HCT116 (cell line): Measurements from ENCODE around the gene ETS1. TPM values are rescaled to one million over a fixed set of nuclear protein-coding genes. Genes with fewer than 3 reads are reported as not detected.

Experiments
- ATAC-seq: fragments of 200-7000 bp; cut with Tn5 transposase; 2 replicates; pipeline ENCODE4 v1.9.1; 2020; ENCODE audit warnings: mild to moderate bottlenecking, moderate library complexity
- BruUV-seq: library from RNA; stranded (reverse); fragments of 400-500 nt; replicated peaks from 2 replicates; lab custom pipeline; 2021; lab: Mats Ljungman, UMichigan
- CTCF ChIA-PET: fragments of 300-600 bp; sonication (Branson Sonifier 250); formaldehyde crosslinking; loops from one replicate; lab custom pipeline; 2021; ENCODE audit warnings: antibody characterized with exemption; lab: Charles Lee
- POLR2A ChIA-PET: fragments of 300-600, 350-600 bp; sonication (Branson Sonifier 250); formaldehyde crosslinking; loops from one replicate; lab custom pipeline; 2021; ENCODE audit warnings: antibody characterized with exemption; lab: Charles Lee
- RAD21 ChIA-PET, 2 experiments: fragments of 300-600 bp; sonication (Branson Sonifier 250); formaldehyde crosslinking; loops; one replicate each; lab custom pipeline; 2023; ENCODE audit warnings: low total read pairs in 2 of 2; ENCODE audit not compliant: uncharacterized antibody in 2 of 2, unreplicated experiment in 2 of 2, low non-redundant PET in 1 of 2; lab: Charles Lee
- DNase-seq: peaks from one replicate; pipeline ENCODE4 v3.0.0-alpha.2; 2010; ENCODE audit warnings: low read depth, low spot score
- H2AFZ ChIP-seq: fragments of 200-600 bp; shearing (Covaris generic), sonication (generic); 2 replicates; pipeline ENCODE4 v1.6.1; 2017; ENCODE audit warnings: low read depth, mixed run types, mixed read lengths, antibody characterized with exemption, low read length; ENCODE audit not compliant: poor library complexity, severe bottlenecking
- H3K27ac ChIP-seq: 2 replicates; pipeline ENCODE4 v1.5.1; 2012; ENCODE audit warnings: low read depth, low read length
- H3K27me3 ChIP-seq: fragments of 200-600 bp; sonication (generic); 2 replicates; pipeline ENCODE4 v1.6.1; 2016; ENCODE audit warnings: mixed run types, low read length, mixed read lengths; ENCODE audit not compliant: insufficient read depth
- H3K36me3 ChIP-seq, 2 experiments: fragments of 200-500 bp in 1 of 2; fragments of 200-600 bp in 1 of 2; sonication (Bioruptor generic) in 1 of 2; sonication (generic) in 1 of 2; 2 replicates each; pipeline versions ENCODE4 v1.5.1 to v1.6.1; 2014 to 2016; ENCODE audit warnings: low read length in 2 of 2, inconsistent platforms in 1 of 2, mixed read lengths in 1 of 2, mixed run types in 1 of 2; ENCODE audit not compliant: insufficient read depth in 2 of 2, control insufficient read depth in 1 of 2
- H3K4me1 ChIP-seq, 2 experiments: fragments of 200-600 bp in 1 of 2; sonication (generic) in 1 of 2; 2 replicates each; pipeline versions ENCODE4 v1.5.1 to v1.6.1; 2012 to 2017; ENCODE audit warnings: low read length in 2 of 2, inconsistent platforms in 1 of 2, mild to moderate bottlenecking in 1 of 2, mixed read lengths in 1 of 2, mixed run types in 1 of 2, moderate library complexity in 1 of 2; ENCODE audit not compliant: insufficient read depth in 2 of 2, control insufficient read depth in 1 of 2
- H3K4me2 ChIP-seq: fragments of 200-600 bp; sonication (generic); 2 replicates; pipeline ENCODE4 v1.6.1; 2017; ENCODE audit warnings: mixed run types, low read length, mixed read lengths
- H3K4me3 ChIP-seq, 2 experiments: fragments of 200-600 bp in 1 of 2; sonication (generic) in 1 of 2; replicated peaks in 1 of 2; 2 replicates each; pipeline ENCODE4 v1.5.1; 2011 to 2016; ENCODE audit warnings: low read length in 2 of 2, control low read depth in 1 of 2, low read depth in 1 of 2, mild to moderate bottlenecking in 1 of 2, mixed read lengths in 1 of 2, mixed run types in 1 of 2
- H3K79me2 ChIP-seq: fragments of 200-600 bp; sonication (generic); 2 replicates; pipeline ENCODE4 v1.6.1; 2017; ENCODE audit warnings: mild to moderate bottlenecking, mixed run types, low read length, moderate library complexity, mixed read lengths; ENCODE audit not compliant: insufficient read depth
- H3K9ac ChIP-seq: fragments of 200-600 bp; sonication (generic); 2 replicates; pipeline ENCODE4 v1.6.1; 2016; ENCODE audit warnings: low read length, mixed read lengths
- H3K9me2 ChIP-seq: fragments of 200-600 bp; sonication (generic), shearing (Covaris generic); 2 replicates; pipeline ENCODE4 v1.6.1; 2017; ENCODE audit warnings: mixed run types, mild to moderate bottlenecking, moderate library complexity; ENCODE audit not compliant: insufficient read depth
- H3K9me3 ChIP-seq, 2 experiments: fragments of 200-500 bp in 1 of 2; fragments of 200-600 bp in 1 of 2; sonication (Bioruptor generic) in 1 of 2; sonication (generic) in 1 of 2; 2 replicates each; pipeline ENCODE4 v1.6.1; 2014 to 2017; ENCODE audit warnings: low read length in 2 of 2, mixed read lengths in 2 of 2, inconsistent platforms in 1 of 2, low read depth in 1 of 2, mild to moderate bottlenecking in 1 of 2, mixed run types in 1 of 2, moderate library complexity in 1 of 2; ENCODE audit not compliant: control insufficient read depth in 1 of 2, insufficient read depth in 1 of 2
- H4K20me1 ChIP-seq: fragments of 200-600 bp; sonication (generic), shearing (Covaris generic); 2 replicates; pipeline ENCODE4 v1.6.1; 2017; ENCODE audit warnings: mixed run types, mild to moderate bottlenecking, moderate library complexity; ENCODE audit not compliant: insufficient read depth
- CBX3 ChIP-seq: IDR thresholded peaks from 2 replicates; pipeline ENCODE4 v1.6.1; 2012; ENCODE audit warnings: low read depth
- EGR1 ChIP-seq: IDR thresholded peaks from 2 replicates; pipeline ENCODE4 v1.6.1; 2012; ENCODE audit warnings: low read depth
- ELF1 ChIP-seq: IDR thresholded peaks from 2 replicates; pipeline ENCODE4 v1.6.1; 2012; ENCODE audit warnings: low read depth, borderline replicate concordance
- EZH2 ChIP-seq: fragments of 200-600 bp; sonication (generic); IDR thresholded peaks from 2 replicates; pipeline ENCODE4 v1.6.1; 2017; ENCODE audit warnings: antibody characterized with exemption, mixed run types
- EZH2phosphoT487 ChIP-seq: fragments of 200-600 bp; IDR thresholded peaks from 2 replicates; pipeline ENCODE4 v1.6.1; 2018; ENCODE audit warnings: antibody characterized with exemption, borderline replicate concordance
- FOSL1 ChIP-seq: IDR thresholded peaks from 2 replicates; pipeline ENCODE4 v1.6.1; 2012; ENCODE audit warnings: low read depth
- RAD21 ChIP-seq: IDR thresholded peaks from 2 replicates; pipeline ENCODE4 v1.6.1; 2012; ENCODE audit warnings: low read depth, mild to moderate bottlenecking
- TCF7L2 ChIP-seq: IDR thresholded peaks from 2 replicates; pipeline ENCODE4 v1.7.0; 2011; ENCODE audit warnings: borderline replicate concordance, inconsistent platforms; ENCODE audit not compliant: insufficient read depth, insufficient read length; ENCODE audit errors: extremely low read depth
- ZFX ChIP-seq: fragments of 450-650 bp; IDR thresholded peaks from 2 replicates; pipeline ENCODE4 v1.6.1; 2017
- intact Hi-C: fragments of 100-400 bp; cut with micrococcal nuclease; formaldehyde crosslinking; loops from 2 replicates; pipeline ENCODE4 v1.10.0; 2022
- total RNA-seq: library from RNA; stranded (reverse); gene quantifications from one replicate; pipeline ENCODE4 v1.2.1, GENCODE V29; 2021; ENCODE audit not compliant: unreplicated experiment
- TF ChIP-seq, protein P1 (sequence below): IDR thresholded peaks from 2 replicates; pipeline ENCODE4 v1.6.1; 2012
- TF ChIP-seq, protein P2 (sequence below): IDR thresholded peaks from 2 replicates; pipeline ENCODE4 v1.6.1; 2012
- TF ChIP-seq, protein P3 (sequence below): IDR thresholded peaks from 2 replicates; pipeline ENCODE4 v1.6.1; 2011; ENCODE audit warnings: mild to moderate bottlenecking, low read length, moderate library complexity; ENCODE audit not compliant: insufficient replicate concordance; ENCODE audit errors: extremely low read depth

The ETS1 gene
- total RNA-seq, 1 experiment from 2014 or later, result 9.2 TPM

- Histone ChIP-seq H3K36me3 (no peaks in the 10 kb centered on the region), H3K9me3 (no peaks in the 10 kb centered on the region), H3K4me3 (no peak overlapping the region), H3K27ac (no peak overlapping the region), H2AFZ (no peak overlapping the region), H3K9ac (no peak overlapping the region), H3K4me1 (peaks cover 0 to 14% of the 10 kb centered on the region in 2 experiments; a peak in 2 of 4 replicates), H4K20me1 (no peaks in the 10 kb centered on the region)
- DNase-seq, result no peak
- no TSS peak for BruUV-seq
- peak; percentile 40; the same call in 1 of the 2 replicates for ATAC-seq
- intact Hi-C loops, result no loop called here
- TF ChIP-seq, protein P1, sequence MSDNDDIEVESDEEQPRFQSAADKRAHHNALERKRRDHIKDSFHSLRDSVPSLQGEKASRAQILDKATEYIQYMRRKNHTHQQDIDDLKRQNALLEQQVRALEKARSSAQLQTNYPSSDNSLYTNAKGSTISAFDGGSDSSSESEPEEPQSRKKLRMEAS, result 0 out of 2 replicates have a peak, but pooled peaks have one; percentile 11
- TF ChIP-seq TCF7L2, result no peak
- TF ChIP-seq, all 23 proteins: peak for 1
- Histone ChIP-seq H3K9me2 (no peaks in the 10 kb centered on the region), H3K4me2 (peak overlapping the region; percentile 33), H3K79me2 (no peaks in the 10 kb centered on the region), H3K27me3 (no peaks in the 10 kb centered on the region)
- ChIA-PET POLR2A (no interaction called here), CTCF (no interaction called here), RAD21 (no interaction called here)
Observed at GRCh38 chr11:128458321-128458720, 129.0 kb downstream of the ETS1 start.

DNA sequence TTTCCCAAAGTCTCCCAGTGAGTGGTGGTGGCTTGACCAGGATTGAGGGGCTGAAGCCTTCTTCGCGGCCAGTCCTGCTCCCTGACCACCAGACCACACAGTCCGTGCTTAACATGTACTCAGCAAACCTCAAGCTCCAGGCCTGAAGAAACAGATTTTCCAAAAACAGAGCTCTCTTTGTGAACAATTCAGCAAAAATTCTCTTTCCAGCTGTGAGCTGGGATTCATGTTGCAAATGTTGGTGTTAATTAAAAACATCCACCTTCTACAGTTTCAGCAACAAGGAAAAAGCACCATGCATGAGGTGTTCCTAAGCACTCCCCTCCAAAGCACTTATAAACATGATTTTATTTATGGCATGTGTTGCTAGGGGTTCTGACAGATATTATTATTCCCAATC lies 129.5 kb downstream of the ETS1 start:
- intact Hi-C loops, result no loop called here
- no peak for TF ChIP-seq EZH2
- TF ChIP-seq CBX3, result no peak
- TF ChIP-seq, protein P2, sequence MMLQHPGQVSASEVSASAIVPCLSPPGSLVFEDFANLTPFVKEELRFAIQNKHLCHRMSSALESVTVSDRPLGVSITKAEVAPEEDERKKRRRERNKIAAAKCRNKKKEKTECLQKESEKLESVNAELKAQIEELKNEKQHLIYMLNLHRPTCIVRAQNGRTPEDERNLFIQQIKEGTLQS, result no peak
- TF ChIP-seq RAD21, result no peak
- TF ChIP-seq ELF1, result no peak
- TF ChIP-seq, protein P3, sequence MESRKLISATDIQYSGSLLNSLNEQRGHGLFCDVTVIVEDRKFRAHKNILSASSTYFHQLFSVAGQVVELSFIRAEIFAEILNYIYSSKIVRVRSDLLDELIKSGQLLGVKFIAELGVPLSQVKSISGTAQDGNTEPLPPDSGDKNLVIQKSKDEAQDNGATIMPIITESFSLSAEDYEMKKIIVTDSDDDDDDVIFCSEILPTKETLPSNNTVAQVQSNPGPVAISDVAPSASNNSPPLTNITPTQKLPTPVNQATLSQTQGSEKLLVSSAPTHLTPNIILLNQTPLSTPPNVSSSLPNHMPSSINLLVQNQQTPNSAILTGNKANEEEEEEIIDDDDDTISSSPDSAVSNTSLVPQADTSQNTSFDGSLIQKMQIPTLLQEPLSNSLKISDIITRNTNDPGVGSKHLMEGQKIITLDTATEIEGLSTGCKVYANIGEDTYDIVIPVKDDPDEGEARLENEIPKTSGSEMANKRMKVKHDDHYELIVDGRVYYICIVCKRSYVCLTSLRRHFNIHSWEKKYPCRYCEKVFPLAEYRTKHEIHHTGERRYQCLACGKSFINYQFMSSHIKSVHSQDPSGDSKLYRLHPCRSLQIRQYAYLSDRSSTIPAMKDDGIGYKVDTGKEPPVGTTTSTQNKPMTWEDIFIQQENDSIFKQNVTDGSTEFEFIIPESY, result no peak
- TF ChIP-seq ZFX, result no peak
- no peak for TF ChIP-seq EGR1
- no peak for TF ChIP-seq EZH2phosphoT487
- no peak for TF ChIP-seq FOSL1
- no peak overlapping the region for H2AFZ ChIP-seq
- H3K4me3 ChIP-seq, result no peak overlapping the region
- no TSS peak for BruUV-seq
- no peak overlapping the region for H3K27ac ChIP-seq
- no peaks in the 10 kb centered on the region for H3K36me3 ChIP-seq
- ChIA-PET POLR2A (no interaction called here), RAD21 (no interaction called here), CTCF (no interaction called here)
- H3K4me1 ChIP-seq, result peaks cover 0 to 19% of the 10 kb centered on the region in 2 experiments; a peak in 2 of 4 replicates
- no peak overlapping the region for H3K9ac ChIP-seq
- no peaks in the 10 kb centered on the region for H3K9me3 ChIP-seq
- DNase-seq (no peak), ATAC-seq (no peak)
- H3K79me2 ChIP-seq, result no peaks in the 10 kb centered on the region
- H3K9me2 ChIP-seq, result no peaks in the 10 kb centered on the region
- H3K27me3 ChIP-seq, result no peaks in the 10 kb centered on the region
- H3K4me2 ChIP-seq, result peak overlapping the region; percentile 33
- no peaks in the 10 kb centered on the region for H4K20me1 ChIP-seq
